ENCODE data around the gene SEC22A. TPM values are rescaled to one million over a fixed set of nuclear protein-coding genes. Genes with fewer than 3 reads are reported as not detected.
A peak's percentile ranks its signal among the peaks of the same experiment; 100 is the strongest.

SEC22A gene
- total RNA-seq, 4 donors from 2014 or later: 20.6 to 36.4 (median 28.0) TPM

- Histone ChIP-seq H3K27ac (no peak overlapping the region), H3K4me3 (no peak overlapping the region), H3K9me3 (no peaks in the 10 kb centered on the region), H3K36me3 (peaks cover 0 to 19% (median 0%) of the 10 kb centered on the region in 3 donors), H3K27me3 (no peaks in the 10 kb centered on the region), H3K4me1 (peaks cover 0 to 20% (median 4%) of the 10 kb centered on the region in 3 donors)
- DNase-seq: no peak
- 51 to 71% methylated on average over 5 of the region's 5 CpGs for WGBS, 2 donors
- intact Hi-C loops (cut with DNase I): no loop called here
- no peak for TF ChIP-seq CTCF (IDR thresholded peaks at IDR 0.05)
- no peak for TF ChIP-seq POLR2A (IDR thresholded peaks at IDR 0.05)
Measured at GRCh38 chr3:123271466-123272159, 69.9 kb downstream of the SEC22A start.

- no peak for DNase-seq
- Histone ChIP-seq H3K36me3 (peaks cover 0 to 17% (median 0%) of the 10 kb centered on the region in 3 donors), H3K4me1 (peaks cover 0 to 20% (median 4%) of the 10 kb centered on the region in 3 donors), H3K4me3 (no peak overlapping the region), H3K9me3 (no peaks in the 10 kb centered on the region), H3K27me3 (no peaks in the 10 kb centered on the region), H3K27ac (peak overlapping the region in 2 of 4 donors; percentile 59 to 72)
- TF ChIP-seq POLR2A (IDR thresholded peaks at IDR 0.05) (no peak), CTCF (IDR thresholded peaks at IDR 0.05) (no peak)
- 87 to 95% methylated on average over 2 of the region's 2 CpGs for WGBS, 2 donors
- intact Hi-C loops (cut with DNase I): no loop called here
Measured at GRCh38 chr3:123272547-123272946, 70.8 kb downstream of the SEC22A start.

- WGBS, 2 donors: 61 to 78% methylated on average over 3 of the region's 3 CpGs
- intact Hi-C loops (cut with DNase I): no loop called here
Measured at GRCh38 chr3:123275691-123276090, 73.9 kb downstream of the SEC22A start.

GRCh38 chr3:123276346-123277006 lies 74.7 kb downstream of the SEC22A start:
- no peak for DNase-seq
- peaks cover 0 to 19% (median 4%) of the 10 kb centered on the region in 3 donors for H3K4me1 ChIP-seq
- peaks cover 0 to 6% (median 0%) of the 10 kb centered on the region in 3 donors for H3K36me3 ChIP-seq
- H3K27me3 ChIP-seq: no peaks in the 10 kb centered on the region
- no peak overlapping the region for H3K4me3 ChIP-seq
- intact Hi-C loops (cut with DNase I): no loop called here
- H3K9me3 ChIP-seq: no peaks in the 10 kb centered on the region
- no peak overlapping the region for H3K27ac ChIP-seq
- TF ChIP-seq CTCF (IDR thresholded peaks at IDR 0.05): no peak
- TF ChIP-seq POLR2A (IDR thresholded peaks at IDR 0.05): no peak
- WGBS, 2 donors: 79 to 83% methylated on average over 10 of the region's 10 CpGs

More at GRCh38 chr3:123275691-123276090, 73.9 kb downstream of the SEC22A start:
- peaks cover 0 to 20% (median 4%) of the 10 kb centered on the region in 3 donors for H3K4me1 ChIP-seq
- no peak overlapping the region for H3K27ac ChIP-seq
- H3K9me3 ChIP-seq: no peaks in the 10 kb centered on the region
- no peak for DNase-seq
- H3K36me3 ChIP-seq: peaks cover 0 to 7% (median 0%) of the 10 kb centered on the region in 3 donors
- no peak for TF ChIP-seq POLR2A (IDR thresholded peaks at IDR 0.05)
- TF ChIP-seq CTCF (IDR thresholded peaks at IDR 0.05): no peak
- no peaks in the 10 kb centered on the region for H3K27me3 ChIP-seq
- no peak overlapping the region for H3K4me3 ChIP-seq

DNA sequence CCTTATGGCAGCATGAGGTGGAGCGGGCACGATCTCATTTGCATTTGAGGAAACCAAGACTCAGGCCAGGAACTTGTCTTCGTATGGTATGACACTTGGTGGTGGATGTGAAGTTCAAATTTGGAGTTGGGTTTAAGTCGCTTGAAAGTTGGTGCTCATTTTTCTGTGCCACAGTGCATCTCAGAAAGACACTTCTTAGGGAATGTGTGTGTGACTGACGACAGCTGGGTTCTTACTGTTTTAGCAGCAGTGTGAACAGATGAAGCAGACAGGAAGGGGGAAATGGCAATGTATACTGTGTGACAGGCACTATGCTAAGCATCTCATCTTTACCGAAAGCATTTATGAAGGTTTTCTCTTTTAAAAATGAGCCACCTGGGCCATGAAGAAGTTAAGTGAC lies 75.4 kb downstream of the SEC22A start:
- H3K4me1 ChIP-seq: peaks cover 0 to 17% (median 4%) of the 10 kb centered on the region in 3 donors
- H3K9me3 ChIP-seq: no peaks in the 10 kb centered on the region
- H3K27me3 ChIP-seq: no peaks in the 10 kb centered on the region
- WGBS, 2 donors: 80 to 82% methylated on average over 3 to 6 of the region's 6 CpGs
- H3K36me3 ChIP-seq: no peaks in the 10 kb centered on the region
- no peak overlapping the region for H3K27ac ChIP-seq
- TF ChIP-seq CTCF (IDR thresholded peaks at IDR 0.05): no peak
- TF ChIP-seq POLR2A (IDR thresholded peaks at IDR 0.05): no peak
- no peak for DNase-seq
- intact Hi-C loops (cut with DNase I): no loop called here
- no peak overlapping the region for H3K4me3 ChIP-seq
